H1 (cell line): ENCODE data around the gene MTFMT.

Experiments
- CTCF ChIP-seq, 3 experiments: IDR thresholded peaks; 1 replicate in 2 of 3; 2 replicates in 1 of 3; pipeline versions ENCODE4 v1.5.1 to v1.6.1; 2011; ENCODE audit warnings: low read length in 3 of 3, mild to moderate bottlenecking in 3 of 3, inconsistent platforms in 2 of 3, low read depth in 1 of 3, moderate library complexity in 1 of 3; ENCODE audit not compliant: insufficient read depth in 1 of 3; ENCODE audit errors: control extremely low read depth in 1 of 3
- EP300 ChIP-seq, 2 experiments: IDR thresholded peaks; 1 replicate in 1 of 2; 2 replicates in 1 of 2; pipeline ENCODE4 v1.6.1; 2011 to 2012; ENCODE audit warnings: low read depth in 2 of 2, low read length in 2 of 2, mild to moderate bottlenecking in 2 of 2, borderline replicate concordance in 1 of 2, inconsistent platforms in 1 of 2, moderate library complexity in 1 of 2
- EZH2 ChIP-seq: fragments of 200-600 bp; sonication (generic); IDR thresholded peaks from 2 replicates; pipeline ENCODE4 v1.7.1; 2012; ENCODE audit warnings: low read depth, mild to moderate bottlenecking, moderate library complexity, low read length, inconsistent platforms; ENCODE audit not compliant: severe bottlenecking
- GABPA ChIP-seq: IDR thresholded peaks from 2 replicates; pipeline ENCODE4 v1.6.1; 2011; ENCODE audit warnings: mild to moderate bottlenecking, low read length, moderate library complexity, borderline replicate concordance; ENCODE audit not compliant: insufficient read depth
- MAX ChIP-seq: IDR thresholded peaks from 2 replicates; pipeline ENCODE4 v1.6.1; 2012; ENCODE audit warnings: inconsistent platforms
- POLR2A ChIP-seq, 2 experiments: IDR thresholded peaks; 1 replicate in 1 of 2; 2 replicates in 1 of 2; pipeline ENCODE4 v1.6.1; 2011; ENCODE audit warnings: low read depth in 2 of 2, low read length in 2 of 2, mild to moderate bottlenecking in 2 of 2; ENCODE audit errors: control extremely low read depth in 1 of 2
- SP2 ChIP-seq: IDR thresholded peaks from 2 replicates; pipeline ENCODE4 v1.6.1; 2012; ENCODE audit warnings: mild to moderate bottlenecking, low read length, inconsistent platforms
- SUZ12 ChIP-seq: fragments of 200-600 bp; sonication (generic); IDR thresholded peaks from 2 replicates; pipeline ENCODE4 v1.6.1; 2012; ENCODE audit warnings: mild to moderate bottlenecking, inconsistent platforms, low read length, moderate library complexity, mixed read lengths
- TCF12 ChIP-seq: IDR thresholded peaks from 2 replicates; pipeline ENCODE4 v1.6.1; 2011; ENCODE audit warnings: low read depth, mild to moderate bottlenecking, low read length
- ZNF274 ChIP-seq: IDR thresholded peaks from 2 replicates; pipeline ENCODE4 v1.7.0; 2012; ENCODE audit warnings: low read length, borderline replicate concordance; ENCODE audit errors: extremely low read depth

- TF ChIP-seq SP2 (no peak), TCF12 (no peak), EZH2 (no peak), EP300 (IDR thresholded peaks at IDR 0.05; ENCODE audit: borderline replicate concordance in 1 of 2, low read depth in 2 of 2, low read length in 2 of 2) (no peak), CTCF (IDR thresholded peaks at IDR 0.05; ENCODE audit: control extremely low read depth in 1 of 3, insufficient read depth in 1 of 3, low read depth in 1 of 3, low read length in 3 of 3) (no peak), SUZ12 (no peak), MAX (no peak), GABPA (no peak), POLR2A (IDR thresholded peaks at IDR 0.05; ENCODE audit: control extremely low read depth in 1 of 2, low read depth in 2 of 2, low read length in 2 of 2) (no peak), ZNF274 (no peak)
Observed at GRCh38 chr15:64970698-64971097, 58.7 kb downstream of the MTFMT start.
